Measurements from ENCODE around the gene ANP32A. TPM values are rescaled to one million over a fixed set of nuclear protein-coding genes. Genes with fewer than 3 reads are reported as not detected.
A peak's percentile ranks its signal among the peaks of the same experiment; 100 is the strongest.

Gene ANP32A
- total RNA-seq, 1 donor from 2014 or later, result 248 TPM

GRCh38 chr15:68785541-68785940, 35.2 kb downstream of the ANP32A start:
- no peaks in the 10 kb centered on the region for H3K9me3 Mint-ChIP-seq (ENCODE audit: unreplicated experiment)
- peak overlapping the region; percentile 73 for H3K4me3 Mint-ChIP-seq (ENCODE audit: unreplicated experiment)
- peaks cover 68% of the 10 kb centered on the region for H3K4me1 Mint-ChIP-seq (ENCODE audit: unreplicated experiment)
- H3K27me3 Mint-ChIP-seq (ENCODE audit: unreplicated experiment), result peaks cover 9% of the 10 kb centered on the region
- DNase-seq (ENCODE audit: low spot score), result no peak
- no peak for TF ChIP-seq CTCF (IDR thresholded peaks at IDR 0.05; ENCODE audit: unreplicated experiment)
- peaks cover 51% of the 10 kb centered on the region for H3K36me3 Mint-ChIP-seq (ENCODE audit: low read depth, unreplicated experiment)
- H3K27ac Mint-ChIP-seq (ENCODE audit: unreplicated experiment), result peak overlapping the region; percentile 12

GRCh38 chr15:68784206-68784605, 36.5 kb downstream of the ANP32A start:
- no peak for DNase-seq (ENCODE audit: low spot score)
- Mint-ChIP-seq H3K27me3 (ENCODE audit: unreplicated experiment) (peaks cover 9% of the 10 kb centered on the region), H3K4me3 (ENCODE audit: unreplicated experiment) (no peak overlapping the region), H3K36me3 (ENCODE audit: low read depth, unreplicated experiment) (peaks cover 61% of the 10 kb centered on the region), H3K4me1 (ENCODE audit: unreplicated experiment) (peaks cover 55% of the 10 kb centered on the region), H3K9me3 (ENCODE audit: unreplicated experiment) (no peaks in the 10 kb centered on the region), H3K27ac (ENCODE audit: unreplicated experiment) (peak overlapping the region; percentile 1)
- no peak for TF ChIP-seq CTCF (IDR thresholded peaks at IDR 0.05; ENCODE audit: unreplicated experiment)

- H3K4me3 Mint-ChIP-seq (ENCODE audit: unreplicated experiment), result peak overlapping the region; percentile 53
- peaks cover 51% of the 10 kb centered on the region for H3K4me1 Mint-ChIP-seq (ENCODE audit: unreplicated experiment)
- peaks cover 9% of the 10 kb centered on the region for H3K27me3 Mint-ChIP-seq (ENCODE audit: unreplicated experiment)
- peak overlapping the region; percentile 94 for H3K27ac Mint-ChIP-seq (ENCODE audit: unreplicated experiment)
- H3K9me3 Mint-ChIP-seq (ENCODE audit: unreplicated experiment), result no peaks in the 10 kb centered on the region
- DNase-seq (ENCODE audit: low spot score), result peak; percentile 49
- peaks cover 66% of the 10 kb centered on the region for H3K36me3 Mint-ChIP-seq (ENCODE audit: low read depth, unreplicated experiment)
- peak; percentile 73 for TF ChIP-seq CTCF (IDR thresholded peaks at IDR 0.05; ENCODE audit: unreplicated experiment)
Measured at GRCh38 chr15:68783226-68784058, 37.3 kb downstream of the ANP32A start.

GRCh38 chr15:68782589-68783161, 38.0 kb downstream of the ANP32A start:
- H3K9me3 Mint-ChIP-seq (ENCODE audit: unreplicated experiment), result no peaks in the 10 kb centered on the region
- no peak for DNase-seq (ENCODE audit: low spot score)
- peaks cover 7% of the 10 kb centered on the region for H3K27me3 Mint-ChIP-seq (ENCODE audit: unreplicated experiment)
- peak overlapping the region; percentile 94 for H3K27ac Mint-ChIP-seq (ENCODE audit: unreplicated experiment)
- H3K4me1 Mint-ChIP-seq (ENCODE audit: unreplicated experiment), result peaks cover 45% of the 10 kb centered on the region
- peaks cover 66% of the 10 kb centered on the region for H3K36me3 Mint-ChIP-seq (ENCODE audit: low read depth, unreplicated experiment)
- peak overlapping the region; percentile 70 for H3K4me3 Mint-ChIP-seq (ENCODE audit: unreplicated experiment)
- TF ChIP-seq CTCF (IDR thresholded peaks at IDR 0.05; ENCODE audit: unreplicated experiment), result no peak

All from endothelial cell (in vitro differentiated cells).